Neural progenitor cell (in vitro differentiated cells): ENCODE results near the gene PADI1. TPM values are rescaled to one million over a fixed set of nuclear protein-coding genes. Genes with fewer than 3 reads are reported as not detected.
A peak's percentile ranks its signal among the peaks of the same experiment; 100 is the strongest.

Experiments used
- DNase-seq: peaks from one replicate; pipeline ENCODE4 v3.0.0-alpha.2; 2016; ENCODE audit warnings: low spot score
- H2AFZ ChIP-seq: fragments of 200-600 bp; sonication (generic); replicated peaks from 2 replicates; pipeline ENCODE4 v1.6.1; 2016; ENCODE audit warnings: antibody characterized with exemption
- H3F3A ChIP-seq: fragments of 200-600 bp; sonication (generic); 2 replicates; pipeline ENCODE4 v1.6.1; 2016; ENCODE audit warnings: antibody characterized with exemption, low read depth
- H3K27ac ChIP-seq: fragments of 200-600 bp; sonication (generic); 2 replicates; pipeline ENCODE4 v1.5.1; 2016; ENCODE audit warnings: mild to moderate bottlenecking
- H3K27me3 ChIP-seq: fragments of 200-600 bp; sonication (generic); 2 replicates; pipeline ENCODE4 v1.6.1; 2016; ENCODE audit warnings: mild to moderate bottlenecking, moderate library complexity
- H3K36me3 ChIP-seq: fragments of 200-600 bp; sonication (generic); 2 replicates; pipeline ENCODE4 v1.5.1; 2016
- H3K4me1 ChIP-seq: fragments of 200-600 bp; sonication (generic); 2 replicates; pipeline ENCODE4 v1.6.1; 2016; ENCODE audit warnings: mixed run types
- H3K4me2 ChIP-seq: fragments of 200-600 bp; sonication (generic); 2 replicates; pipeline ENCODE4 v1.6.1; 2016
- H3K4me3 ChIP-seq: fragments of 200-600 bp; sonication (generic); 2 replicates; pipeline ENCODE4 v1.5.1; 2016
- H3K79me2 ChIP-seq: fragments of 200-600 bp; sonication (generic); 2 replicates; pipeline ENCODE4 v1.6.1; 2016; ENCODE audit warnings: low read depth
- H3K9ac ChIP-seq: fragments of 200-600 bp; sonication (generic); 2 replicates; pipeline ENCODE4 v1.6.1; 2016
- H3K9me3 ChIP-seq: fragments of 200-600 bp; sonication (generic); 2 replicates; pipeline ENCODE4 v1.5.1; 2016; ENCODE audit warnings: low read depth
- H4K20me1 ChIP-seq: fragments of 200-600 bp; sonication (generic); 2 replicates; pipeline ENCODE4 v1.6.1; 2016; ENCODE audit warnings: low read depth
- H3K27ac Mint-ChIP-seq: 3 replicates; pipeline ENCODE4 v1.8.0; 2021; ENCODE audit warnings: mixed read lengths
- H3K27me3 Mint-ChIP-seq: 2 replicates; pipeline ENCODE4 v1.8.0; 2022; ENCODE audit warnings: low read depth, mild to moderate bottlenecking, inconsistent platforms, moderate library complexity, mixed read lengths; ENCODE audit not compliant: insufficient read depth
- H3K36me3 Mint-ChIP-seq: 3 replicates; pipeline ENCODE4 v1.8.0; 2021; ENCODE audit warnings: mixed read lengths
- H3K4me1 Mint-ChIP-seq: 3 replicates; pipeline ENCODE4 v1.8.0; 2021; ENCODE audit warnings: mixed read lengths
- H3K4me3 Mint-ChIP-seq: 3 replicates; pipeline ENCODE4 v1.8.0; 2021; ENCODE audit warnings: mild to moderate bottlenecking, moderate library complexity, mixed read lengths
- H3K9me3 Mint-ChIP-seq: 3 replicates; pipeline ENCODE4 v1.8.0; 2020; ENCODE audit warnings: mixed read lengths
- EZH2 ChIP-seq: fragments of 200-600 bp; sonication (generic); IDR thresholded peaks from 2 replicates; pipeline ENCODE4 v1.6.1; 2017; ENCODE audit warnings: antibody characterized with exemption, mild to moderate bottlenecking, moderate library complexity
- EZH2phosphoT487 ChIP-seq: fragments of 200-600 bp; sonication (generic); IDR thresholded peaks from 2 replicates; pipeline ENCODE4 v1.6.1; 2017; ENCODE audit warnings: antibody characterized with exemption
- total RNA-seq: library from RNA; depleted of rRNA; stranded (reverse); fragments of >200 nt; gene quantifications from 2 replicates; pipeline ENCODE4 v1.2.3, GENCODE V29; 2015; ENCODE audit warnings: low replicate concordance
- TF ChIP-seq, protein P1 (sequence below): fragments of 200-600 bp; sonication (generic); IDR thresholded peaks from 2 replicates; pipeline ENCODE4 v1.5.1; 2017; ENCODE audit warnings: antibody characterized with exemption, mild to moderate bottlenecking

Gene PADI1
- total RNA-seq, 1 donor from 2014 or later = 0.09 TPM

DNA sequence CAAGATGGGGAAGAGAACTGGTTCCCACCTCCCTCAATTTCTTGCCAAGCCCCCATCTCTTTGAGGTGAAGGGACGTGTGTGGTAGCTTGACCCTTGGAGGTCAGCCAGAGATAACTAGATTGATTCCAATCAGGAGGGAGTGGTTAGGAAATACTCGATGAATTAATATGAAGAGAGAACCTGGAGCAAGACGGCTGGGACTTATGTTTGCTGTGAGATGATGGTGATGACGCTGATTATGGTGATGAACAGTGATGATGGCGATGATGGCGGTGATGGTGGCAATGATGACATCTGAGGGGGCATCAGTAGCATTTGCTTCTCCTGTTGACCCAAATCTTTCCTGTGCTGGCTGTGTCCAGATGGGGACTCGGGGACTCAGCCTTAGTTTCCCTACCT is 724 bp downstream of the PADI1 start:
- H3K79me2 ChIP-seq = no peaks in the 10 kb centered on the region
- no peaks in the 10 kb centered on the region for H3K36me3 Mint-ChIP-seq
- H3K9ac ChIP-seq = no peak overlapping the region
- no peak for TF ChIP-seq EZH2
- TF ChIP-seq EZH2phosphoT487 = no peak
- no peaks in the 10 kb centered on the region for H3F3A ChIP-seq
- H3K4me2 ChIP-seq = no peak overlapping the region
- no peaks in the 10 kb centered on the region for H3K27me3 ChIP-seq
- no peak overlapping the region for H3K4me3 ChIP-seq
- H3K27me3 Mint-ChIP-seq = peaks cover 14% of the 10 kb centered on the region
- H3K27ac ChIP-seq = no peak overlapping the region
- H2AFZ ChIP-seq = no peak overlapping the region
- H3K36me3 ChIP-seq = no peaks in the 10 kb centered on the region
- H3K4me1 Mint-ChIP-seq = peaks cover 63% of the 10 kb centered on the region
- H3K9me3 Mint-ChIP-seq = no peaks in the 10 kb centered on the region
- H3K4me1 ChIP-seq = peaks cover 10% of the 10 kb centered on the region
- no peaks in the 10 kb centered on the region for H3K9me3 ChIP-seq
- H4K20me1 ChIP-seq = no peaks in the 10 kb centered on the region
- H3K4me3 Mint-ChIP-seq = no peak overlapping the region
- H3K27ac Mint-ChIP-seq = peak overlapping the region; percentile 2
- DNase-seq = no peak

DNA sequence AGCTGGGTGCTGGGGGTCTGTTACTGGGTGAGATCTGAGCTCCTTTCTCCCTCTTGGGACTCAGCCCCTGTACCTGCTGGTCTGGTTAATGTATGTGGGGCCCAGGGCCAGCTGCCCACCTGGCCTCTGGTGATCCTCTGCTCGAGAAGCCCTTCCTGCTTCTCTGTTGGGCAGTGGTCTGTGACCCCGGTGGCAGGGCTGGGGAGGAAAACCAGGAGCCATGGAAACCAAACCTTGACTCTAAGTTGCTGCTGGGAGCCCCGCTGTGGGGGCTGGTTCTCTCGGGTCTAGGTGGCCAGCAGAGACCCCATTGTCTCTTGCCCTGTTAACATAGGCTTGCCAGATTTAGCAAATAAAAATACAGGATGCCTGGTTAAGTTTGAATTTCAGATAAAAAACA is 1.3 kb downstream of the PADI1 start:
- no peak overlapping the region for H3K4me3 ChIP-seq
- H3K9me3 Mint-ChIP-seq = no peaks in the 10 kb centered on the region
- no peak for DNase-seq
- H4K20me1 ChIP-seq = no peaks in the 10 kb centered on the region
- H3K27ac ChIP-seq = no peak overlapping the region
- H3K9me3 ChIP-seq = no peaks in the 10 kb centered on the region
- H3K4me2 ChIP-seq = no peak overlapping the region
- H3K79me2 ChIP-seq = no peaks in the 10 kb centered on the region
- peaks cover 16% of the 10 kb centered on the region for H3K27me3 Mint-ChIP-seq
- H2AFZ ChIP-seq = no peak overlapping the region
- no peak overlapping the region for H3K4me3 Mint-ChIP-seq
- H3K9ac ChIP-seq = no peak overlapping the region
- no peaks in the 10 kb centered on the region for H3F3A ChIP-seq
- peaks cover 57% of the 10 kb centered on the region for H3K4me1 Mint-ChIP-seq
- H3K27ac Mint-ChIP-seq = peak overlapping the region; percentile 2
- TF ChIP-seq, protein P1, sequence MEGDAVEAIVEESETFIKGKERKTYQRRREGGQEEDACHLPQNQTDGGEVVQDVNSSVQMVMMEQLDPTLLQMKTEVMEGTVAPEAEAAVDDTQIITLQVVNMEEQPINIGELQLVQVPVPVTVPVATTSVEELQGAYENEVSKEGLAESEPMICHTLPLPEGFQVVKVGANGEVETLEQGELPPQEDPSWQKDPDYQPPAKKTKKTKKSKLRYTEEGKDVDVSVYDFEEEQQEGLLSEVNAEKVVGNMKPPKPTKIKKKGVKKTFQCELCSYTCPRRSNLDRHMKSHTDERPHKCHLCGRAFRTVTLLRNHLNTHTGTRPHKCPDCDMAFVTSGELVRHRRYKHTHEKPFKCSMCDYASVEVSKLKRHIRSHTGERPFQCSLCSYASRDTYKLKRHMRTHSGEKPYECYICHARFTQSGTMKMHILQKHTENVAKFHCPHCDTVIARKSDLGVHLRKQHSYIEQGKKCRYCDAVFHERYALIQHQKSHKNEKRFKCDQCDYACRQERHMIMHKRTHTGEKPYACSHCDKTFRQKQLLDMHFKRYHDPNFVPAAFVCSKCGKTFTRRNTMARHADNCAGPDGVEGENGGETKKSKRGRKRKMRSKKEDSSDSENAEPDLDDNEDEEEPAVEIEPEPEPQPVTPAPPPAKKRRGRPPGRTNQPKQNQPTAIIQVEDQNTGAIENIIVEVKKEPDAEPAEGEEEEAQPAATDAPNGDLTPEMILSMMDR = no peak
- TF ChIP-seq EZH2 = no peak
- no peak for TF ChIP-seq EZH2phosphoT487
- no peaks in the 10 kb centered on the region for H3K27me3 ChIP-seq
- no peaks in the 10 kb centered on the region for H3K36me3 ChIP-seq
- H3K4me1 ChIP-seq = peaks cover 10% of the 10 kb centered on the region
- H3K36me3 Mint-ChIP-seq = no peaks in the 10 kb centered on the region

DNA sequence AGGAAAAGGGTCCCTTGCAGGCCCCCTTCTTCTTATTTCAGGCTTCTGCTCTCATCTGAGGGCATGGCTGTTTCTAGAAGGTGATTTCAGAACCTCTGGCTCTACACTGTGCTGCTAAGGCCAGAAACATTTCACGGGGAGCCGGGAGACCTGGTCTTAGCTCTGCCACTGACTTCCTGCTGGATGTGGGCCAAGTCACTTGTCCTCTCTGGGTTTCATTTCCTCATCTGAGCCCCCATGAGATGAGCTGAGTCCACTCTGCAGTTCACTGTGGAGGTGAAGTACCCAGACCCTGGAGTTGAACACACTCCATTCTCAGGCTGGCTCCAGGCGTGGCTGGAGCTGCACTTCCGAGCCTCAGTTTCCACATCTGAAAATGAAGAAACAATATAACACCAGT is 2.1 kb downstream of the PADI1 start:
- no peaks in the 10 kb centered on the region for H3K79me2 ChIP-seq
- Mint-ChIP-seq H3K9me3 (no peaks in the 10 kb centered on the region), H3K4me1 (peaks cover 49% of the 10 kb centered on the region), H3K27ac (no peak overlapping the region), H3K4me3 (no peak overlapping the region), H3K36me3 (no peaks in the 10 kb centered on the region), H3K27me3 (peaks cover 18% of the 10 kb centered on the region)
- no peak for TF ChIP-seq EZH2
- TF ChIP-seq EZH2phosphoT487 = no peak
- TF ChIP-seq, protein P1 = no peak
- peaks cover 4% of the 10 kb centered on the region for H3K4me1 ChIP-seq
- H3K27ac ChIP-seq = no peak overlapping the region
- no peak overlapping the region for H3K4me3 ChIP-seq
- H3K36me3 ChIP-seq = no peaks in the 10 kb centered on the region
- no peak for DNase-seq
- no peaks in the 10 kb centered on the region for H4K20me1 ChIP-seq
- no peaks in the 10 kb centered on the region for H3K27me3 ChIP-seq
- no peak overlapping the region for H3K9ac ChIP-seq
- no peaks in the 10 kb centered on the region for H3F3A ChIP-seq
- H3K4me2 ChIP-seq = no peak overlapping the region
- H3K9me3 ChIP-seq = no peaks in the 10 kb centered on the region
- no peak overlapping the region for H2AFZ ChIP-seq

DNA sequence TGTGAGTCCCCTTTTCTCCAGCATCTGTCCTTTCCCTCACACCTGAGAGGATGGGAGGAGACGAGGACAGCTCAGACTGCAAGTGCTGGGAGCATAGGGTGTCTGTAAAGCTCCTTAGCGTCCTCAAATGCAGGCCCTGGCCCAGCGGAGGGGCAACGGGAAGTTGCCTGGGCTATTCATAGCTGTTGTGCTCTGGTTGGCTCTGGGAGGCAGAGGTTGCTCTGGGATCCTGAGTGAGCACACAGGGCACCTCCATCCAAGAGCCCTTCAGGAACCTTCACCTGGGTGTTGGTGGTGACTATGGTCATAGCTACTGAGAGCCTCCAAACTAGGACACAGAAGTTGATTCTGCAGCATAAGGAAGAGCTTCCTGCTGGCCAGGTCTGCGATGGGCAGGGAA is 2.6 kb downstream of the PADI1 start:
- TF ChIP-seq, protein P1 = no peak
- TF ChIP-seq EZH2phosphoT487 = no peak
- no peak for TF ChIP-seq EZH2
- no peak overlapping the region for H3K9ac ChIP-seq
- peaks cover 2% of the 10 kb centered on the region for H3F3A ChIP-seq
- no peaks in the 10 kb centered on the region for H4K20me1 ChIP-seq
- no peak overlapping the region for H3K4me2 ChIP-seq
- no peaks in the 10 kb centered on the region for H3K36me3 Mint-ChIP-seq
- no peaks in the 10 kb centered on the region for H3K27me3 ChIP-seq
- peaks cover 51% of the 10 kb centered on the region for H3K4me1 Mint-ChIP-seq
- peaks cover 18% of the 10 kb centered on the region for H3K27me3 Mint-ChIP-seq
- peaks cover 7% of the 10 kb centered on the region for H3K4me1 ChIP-seq
- DNase-seq = no peak
- H3K9me3 ChIP-seq = no peaks in the 10 kb centered on the region
- peak overlapping the region; percentile 90 for H3K27ac Mint-ChIP-seq
- no peaks in the 10 kb centered on the region for H3K36me3 ChIP-seq
- peak overlapping the region; percentile 48 for H3K4me3 Mint-ChIP-seq
- H3K4me3 ChIP-seq = no peak overlapping the region
- no peak overlapping the region for H3K27ac ChIP-seq
- H3K9me3 Mint-ChIP-seq = no peaks in the 10 kb centered on the region
- no peak overlapping the region for H2AFZ ChIP-seq
- no peaks in the 10 kb centered on the region for H3K79me2 ChIP-seq
